GM12874 (cell line): ENCODE results near the gene SLC35E3.

Experiments
- CTCF ChIP-seq: IDR thresholded peaks from 2 replicates; pipeline ENCODE4 v1.5.1; 2011; ENCODE audit warnings: low read depth, mild to moderate bottlenecking, control low read depth, low read length, moderate library complexity; ENCODE audit not compliant: insufficient read depth

The SLC35E3 gene

GRCh38 chr12:68807576-68808387 lies 61.8 kb downstream of the SLC35E3 start, which contains the start of gene MDM2:
Gene MDM2, plus strand, starts transcription at chr12:68808177. Its CDS starts 301 bp downstream, at chr12:68808478.
- TF ChIP-seq CTCF, result peak; percentile 87

- TF ChIP-seq CTCF, result no peak
Observed at GRCh38 chr12:68808388-68809189, 62.6 kb downstream of the SLC35E3 start.

- TF ChIP-seq CTCF, result no peak
Observed at GRCh38 chr12:68809190-68810026, 63.4 kb downstream of the SLC35E3 start.

GRCh38 chr12:68812553-68813241 lies 66.7 kb downstream of the SLC35E3 start:
- TF ChIP-seq CTCF, result no peak

GRCh38 chr12:68813242-68813593 lies 67.2 kb downstream of the SLC35E3 start:
- no peak for TF ChIP-seq CTCF

GRCh38 chr12:68814490-68815231 lies 68.7 kb downstream of the SLC35E3 start:
- TF ChIP-seq CTCF, result no peak
